K562 (cell line): ENCODE data around the gene OSCP1. TPM values are rescaled to one million over a fixed set of nuclear protein-coding genes. Genes with fewer than 3 reads are reported as not detected.

Experiments
- ATAC-seq: fragments of 200-7000 bp; cut with Tn5 transposase; 3 replicates; pipeline ENCODE4 v1.9.1; 2020; ENCODE audit warnings: moderate library complexity
- BruUV-seq: library from RNA; stranded (reverse); fragments of 400-500 nt; replicated peaks from 2 replicates; lab custom pipeline; 2021; lab: Mats Ljungman, UMichigan
- CTCF ChIA-PET: fragments of 300-600 bp; formaldehyde crosslinking; extraction: SDS; loops from one replicate; lab custom pipeline; 2021; ENCODE audit warnings: low intra/inter-chr PET ratio; lab: Yijun Ruan, JAX
- POLR2A ChIA-PET: fragments of 300-600, 350-650 bp; sonication (Branson Sonifier 250); formaldehyde crosslinking; extraction: SDS; loops from one replicate; lab custom pipeline; 2021; ENCODE audit warnings: antibody characterized with exemption, inconsistent platforms; lab: Yijun Ruan, JAX
- DNase-seq, 4 experiments: peaks; one replicate each; pipeline versions ENCODE4 v3.0.0 to v3.0.0-alpha.2; 2011 to 2018; ENCODE audit warnings: low spot score in 3 of 4, mixed read lengths in 3 of 4; ENCODE audit errors: extremely low read depth in 1 of 4
- FAIRE-seq: peaks from 2 replicates; lab custom pipeline; 2011; peaks lifted over from hg19 to GRCh38; lab: Jason Lieb, UNC
- H2AFZ ChIP-seq: 2 replicates; pipeline ENCODE4 v1.6.0; 2011; ENCODE audit warnings: low read depth, low read length, control low read depth, inconsistent platforms
- H3K27ac ChIP-seq: fragments of 200-600 bp; 3 replicates; pipeline ENCODE4 v1.8.0; 2011; ENCODE audit warnings: low read depth, mild to moderate bottlenecking, control low read depth, inconsistent platforms, low read length, moderate library complexity, mixed read lengths; ENCODE audit errors: extremely low read depth
- H3K27me3 ChIP-seq, 2 experiments: fragments of 300-600 bp in 1 of 2; 2 replicates in 1 of 2; 3 replicates in 1 of 2; pipeline versions ENCODE4 v1.6.0 to v1.8.0; 2011; ENCODE audit warnings: inconsistent platforms in 2 of 2, low read length in 2 of 2, mild to moderate bottlenecking in 1 of 2, mixed read lengths in 1 of 2, moderate library complexity in 1 of 2; ENCODE audit not compliant: control insufficient read depth in 2 of 2, insufficient read depth in 2 of 2
- H3K36me3 ChIP-seq: fragments of 300-600 bp; 3 replicates; pipeline ENCODE4 v1.8.0; 2011; ENCODE audit warnings: mild to moderate bottlenecking, low read length, inconsistent platforms; ENCODE audit not compliant: control insufficient read depth, insufficient read depth
- H3K4me1 ChIP-seq, 2 experiments: fragments of 200-600 bp in 1 of 2; replicated peaks in 1 of 2; 2 replicates in 1 of 2; 3 replicates in 1 of 2; pipeline versions ENCODE4 v1.5.1 to v1.8.0; 2011; ENCODE audit warnings: inconsistent platforms in 2 of 2, low read length in 2 of 2, mild to moderate bottlenecking in 1 of 2, mixed read lengths in 1 of 2, moderate library complexity in 1 of 2; ENCODE audit not compliant: control insufficient read depth in 2 of 2, insufficient read depth in 2 of 2
- H3K4me2 ChIP-seq: 2 replicates; pipeline ENCODE4 v1.6.1; 2011; ENCODE audit warnings: low read length, control low read depth, inconsistent platforms, mixed read lengths; ENCODE audit not compliant: insufficient read depth
- H3K4me3 ChIP-seq: fragments of 200-600 bp; sonication (generic), shearing (Covaris generic); 2 replicates; pipeline ENCODE4 v1.5.1; 2016; ENCODE audit warnings: control low read depth, inconsistent platforms
- H3K79me2 ChIP-seq: fragments of 200-600 bp; 3 replicates; pipeline ENCODE4 v1.8.0; 2011; ENCODE audit warnings: low read length, inconsistent platforms; ENCODE audit not compliant: control insufficient read depth, insufficient read depth
- H3K9ac ChIP-seq, 2 experiments: 2 replicates each; pipeline versions ENCODE4 v1.6.0 to v1.6.1; 2011; ENCODE audit warnings: low read depth in 2 of 2, low read length in 2 of 2, control low read depth in 1 of 2, inconsistent platforms in 1 of 2, mild to moderate bottlenecking in 1 of 2, mixed read lengths in 1 of 2; ENCODE audit not compliant: insufficient read depth in 1 of 2
- H3K9me1 ChIP-seq: one replicate; pipeline ENCODE4 v1.6.0; 2011; ENCODE audit warnings: inconsistent platforms, mild to moderate bottlenecking, low read length, moderate library complexity; ENCODE audit not compliant: control insufficient read depth, insufficient read depth
- H3K9me3 ChIP-seq: replicated peaks from 2 replicates; pipeline ENCODE4 v1.5.1; 2011; ENCODE audit warnings: low read depth, low read length, inconsistent platforms; ENCODE audit not compliant: control insufficient read depth, insufficient read depth
- H4K20me1 ChIP-seq: replicated peaks from 2 replicates; pipeline ENCODE4 v1.6.1; 2011; ENCODE audit warnings: low read length, inconsistent platforms, mixed read lengths; ENCODE audit not compliant: control insufficient read depth, insufficient read depth
- ADNP ChIP-seq: fragments of 200-800 bp; sonication (Bioruptor generic); IDR thresholded peaks from 2 replicates; pipeline ENCODE4 v1.6.1; 2016; ENCODE audit warnings: missing genetic modification characterization, missing compliant biosample characterization
- BCOR ChIP-seq: fragments of 450-650 bp; IDR thresholded peaks from 2 replicates; pipeline ENCODE4 v1.6.1; 2016
- CBX1 ChIP-seq: sonication (generic); IDR thresholded peaks from 2 replicates; pipeline ENCODE4 v1.6.1; 2016; ENCODE audit warnings: antibody characterized with exemption, low read depth, mild to moderate bottlenecking
- CHD4 ChIP-seq: fragments of 200-600 bp; sonication (generic); IDR thresholded peaks from 3 replicates; pipeline ENCODE4 v1.6.1; 2012; ENCODE audit warnings: low read depth, mild to moderate bottlenecking, mixed read lengths, low read length, inconsistent platforms; ENCODE audit not compliant: insufficient read depth, insufficient replicate concordance, poor library complexity, severe bottlenecking
- HDAC8 ChIP-seq: fragments of 450-650 bp; IDR thresholded peaks from 2 replicates; pipeline ENCODE4 v1.6.1; 2016; ENCODE audit warnings: mild to moderate bottlenecking, missing genetic modification characterization, moderate library complexity, missing compliant biosample characterization
- HNRNPUL1 ChIP-seq: fragments of 200-400 bp; formaldehyde crosslinking; IDR thresholded peaks from 2 replicates; pipeline ENCODE4 v1.6.1; 2017; ENCODE audit warnings: low read length
- KDM1A ChIP-seq, 2 experiments: fragments of 450-650 bp; IDR thresholded peaks; 2 replicates each; pipeline ENCODE4 v1.6.1; 2016; ENCODE audit warnings: mild to moderate bottlenecking in 2 of 2
- MEIS2 ChIP-seq: fragments of 450-650 bp; IDR thresholded peaks from 2 replicates; pipeline ENCODE4 v1.6.1; 2014; ENCODE audit warnings: mild to moderate bottlenecking; ENCODE audit not compliant: partially characterized antibody
- NCOA1 ChIP-seq: fragments of 450-650 bp; IDR thresholded peaks from 2 replicates; pipeline ENCODE4 v1.6.1; 2016; ENCODE audit warnings: low read depth
- NELFE ChIP-seq: IDR thresholded peaks from 2 replicates; pipeline ENCODE4 v1.6.1; 2011; ENCODE audit warnings: mild to moderate bottlenecking; ENCODE audit not compliant: insufficient read depth, insufficient read length
- PKNOX1 ChIP-seq: fragments of 450-650 bp; IDR thresholded peaks from 2 replicates; pipeline ENCODE4 v1.6.1; 2016
- PYGO2 ChIP-seq: fragments of 450-650 bp; IDR thresholded peaks from 2 replicates; pipeline ENCODE4 v1.6.1; 2016; ENCODE audit warnings: mild to moderate bottlenecking, missing genetic modification characterization, moderate library complexity, missing compliant biosample characterization
- RBM25 ChIP-seq: fragments of 200-400 bp; formaldehyde crosslinking; IDR thresholded peaks from 2 replicates; pipeline ENCODE4 v1.6.1; 2018; ENCODE audit warnings: low read length, low read depth, moderate library complexity; ENCODE audit not compliant: severe bottlenecking
- RCOR1 ChIP-seq, 2 experiments: IDR thresholded peaks; 2 replicates each; pipeline ENCODE4 v1.6.1; 2012; ENCODE audit warnings: low read depth in 2 of 2, low read length in 2 of 2, borderline replicate concordance in 1 of 2, improper control_type of control experiment in 1 of 2
- SMARCA5 ChIP-seq: fragments of 450-650 bp; IDR thresholded peaks from 2 replicates; pipeline ENCODE4 v1.6.1; 2016
- WGBS: fragments of 100-300 bp; shearing (Covaris generic); methylation state at CpG from one replicate; pipeline ENCODE4 v1.1.6; 2016; ENCODE audit warnings: low coverage, mixed read lengths; ENCODE audit not compliant: insufficient coverage; ENCODE audit errors: missing lambda C conversion rate; 5-methylcytosine and 5-hydroxymethylcytosine counted together
- in situ Hi-C: fragments of 300-500 bp; cut with MboI; formaldehyde crosslinking; loops from 4 replicates; pipeline ENCODE4 v1.15.0; 2018; ENCODE audit warnings: inconsistent platforms, mixed read lengths
- intact Hi-C: fragments of 100-400 bp; cut with micrococcal nuclease; formaldehyde crosslinking; loops from 2 replicates; pipeline ENCODE4 v1.14.2; 2022
- polyA plus RNA-seq, 8 experiments: library from polyadenylated mRNA; depleted of rRNA in 4 of 8; stranded (reverse) in 5 of 8; unstranded in 3 of 8; fragments of >200 nt; fragmentation: Nextera tagmentation in 2 of 8; fragmentation: Illumina TruSeq in 1 of 8; extraction: Ambion mirVana in 2 of 8; extraction: Trizol in 1 of 8; gene quantifications; 2 replicates each; pipeline versions ENCODE4 v1.2.1 to v1.2.3, GENCODE V29; 2011 to 2014; ENCODE audit warnings: inconsistent platforms in 1 of 8, missing spikeins in 1 of 8
- total RNA-seq, 7 experiments: library from RNA; depleted of rRNA in 6 of 7; stranded (reverse); fragments of >200 nt in 6 of 7; fragmentation: Illumina TruSeq in 2 of 7; extraction: Trizol in 2 of 7; gene quantifications; 2 replicates each; pipeline versions ENCODE4 v1.2.1 to v1.2.3, GENCODE V29; 2011 to 2021; ENCODE audit warnings: low replicate concordance in 1 of 7

OSCP1 gene
- total and polyA plus RNA-seq, 9 of the 15 experiments (the other 6 are each of a cell fraction or from before 2014, with no cell fraction given) = 0.15 to 0.40 (median 0.33) TPM; not detected in 5

- Histone ChIP-seq H2AFZ (no peak overlapping the region), H3K4me3 (no peak overlapping the region), H3K9me1 (peaks cover 2% of the 10 kb centered on the region), H3K9me3 (no peaks in the 10 kb centered on the region), H3K27me3 (no peaks in the 10 kb centered on the region), H3K27ac (no peak overlapping the region), H4K20me1 (no peaks in the 10 kb centered on the region), H3K4me2 (no peak overlapping the region), H3K9ac (no peak overlapping the region), H3K79me2 (peaks cover 8% of the 10 kb centered on the region; the same call in 1 of the 3 replicates), H3K36me3 (peaks cover 84% of the 10 kb centered on the region), H3K4me1 (peaks cover 10 to 17% of the 10 kb centered on the region in 2 experiments; a peak in 4 of 5 replicates)
- 55% methylated on average over 5 of the region's 5 CpGs for WGBS
- ChIA-PET POLR2A (interaction anchor here (0.7 to 1.5 kb wide), 3 partner anchors 10 to 14 kb away, joined by 3 to 4 read pairs (median 4); no protein-coding TSS in a partner anchor), CTCF (no interaction called here)
- no TSS peak for BruUV-seq
- DNase-seq (no peak), ATAC-seq (no peak), FAIRE-seq (no peak)
- in situ Hi-C loops (no loop called here), intact Hi-C loops (no loop called here)
- TF ChIP-seq PYGO2 (tag) (no peak), MEIS2 (peak; percentile 20), PKNOX1 (peak; percentile 38; the same call in 1 of the 2 replicates)
Observed at GRCh38 chr1:36457691-36458090, 7.4 kb upstream of the OSCP1 start.

- Histone ChIP-seq H3K27ac (no peak overlapping the region), H3K4me2 (no peak overlapping the region), H3K4me3 (no peak overlapping the region), H3K9ac (no peak overlapping the region), H3K9me1 (no peaks in the 10 kb centered on the region), H3K79me2 (no peaks in the 10 kb centered on the region), H3K36me3 (peaks cover 73% of the 10 kb centered on the region), H3K9me3 (no peaks in the 10 kb centered on the region), H4K20me1 (no peaks in the 10 kb centered on the region), H3K27me3 (no peaks in the 10 kb centered on the region), H3K4me1 (peaks cover 10 to 17% of the 10 kb centered on the region in 2 experiments; a peak in 4 of 5 replicates), H2AFZ (no peak overlapping the region)
- ChIA-PET CTCF (interaction anchor here (0.6 kb wide), 1 partner anchor 43 kb away, joined by 3 read pairs; no protein-coding TSS in a partner anchor), POLR2A (interaction anchor here (0.5 to 1.5 kb wide), 3 partner anchors 11 to 69 kb away, joined by 3 to 4 read pairs (median 4); no protein-coding TSS in a partner anchor)
- DNase-seq = no peak
- no peak for FAIRE-seq
- intact Hi-C loops (no loop called here), in situ Hi-C loops (no loop called here)
- no peak for ATAC-seq
- no TSS peak for BruUV-seq
- no peak for TF ChIP-seq HDAC8 (tag)
- peak; percentile 88 for TF ChIP-seq ADNP (tag)
- no peak for TF ChIP-seq NCOA1
- no peak for TF ChIP-seq HNRNPUL1
- peak in 1 of 2 experiments; percentile 66; a peak in 3 of 4 replicates for TF ChIP-seq KDM1A (IDR thresholded peaks at IDR 0.05)
- peak; percentile 91 for TF ChIP-seq BCOR
- no peak for TF ChIP-seq CBX1
- 0 out of 2 replicates have a peak, but pooled peaks have one; percentile 67 for TF ChIP-seq SMARCA5
- peak; percentile 83 for TF ChIP-seq RBM25
- TF ChIP-seq NELFE = no peak
- TF ChIP-seq RCOR1 (IDR thresholded peaks at IDR 0.05; ENCODE audit: borderline replicate concordance in 1 of 2, low read depth in 2 of 2, low read length in 2 of 2) = 0 out of 4 replicates have a peak, but pooled peaks of 1 of the 2 experiments have one; percentile 19
- peak; percentile 84 for TF ChIP-seq CHD4
Observed at GRCh38 chr1:36456391-36456928, 6.2 kb upstream of the OSCP1 start.
